Upper lobe of left lung (tissue), 4 donors: ENCODE results near the gene ARNT2.

Experiments
- POLR2A ChIP-seq, 4 donors: fragments of 450-650 bp; IDR thresholded peaks; one replicate each; pipeline ENCODE4 v1.5.1; 2016 to 2017; ENCODE audit warnings: antibody characterized with exemption in 4 of 4, mild to moderate bottlenecking in 2 of 4
- POLR2AphosphoS5 ChIP-seq, 2 donors: sonication (generic); formaldehyde crosslinking; IDR thresholded peaks; one replicate each; pipeline ENCODE4 v1.5.1; 2017; ENCODE audit warnings: antibody characterized with exemption in 2 of 2
- TF ChIP-seq, protein P1 (sequence below), 6 experiments: fragments of 450-650 bp in 4 of 6; fragments of 200-600 bp in 2 of 6; sonication (generic) in 2 of 6; IDR thresholded peaks; one replicate each; pipeline ENCODE4 v1.5.1; 2016 to 2019; ENCODE audit warnings: antibody characterized with exemption in 6 of 6

DNA sequence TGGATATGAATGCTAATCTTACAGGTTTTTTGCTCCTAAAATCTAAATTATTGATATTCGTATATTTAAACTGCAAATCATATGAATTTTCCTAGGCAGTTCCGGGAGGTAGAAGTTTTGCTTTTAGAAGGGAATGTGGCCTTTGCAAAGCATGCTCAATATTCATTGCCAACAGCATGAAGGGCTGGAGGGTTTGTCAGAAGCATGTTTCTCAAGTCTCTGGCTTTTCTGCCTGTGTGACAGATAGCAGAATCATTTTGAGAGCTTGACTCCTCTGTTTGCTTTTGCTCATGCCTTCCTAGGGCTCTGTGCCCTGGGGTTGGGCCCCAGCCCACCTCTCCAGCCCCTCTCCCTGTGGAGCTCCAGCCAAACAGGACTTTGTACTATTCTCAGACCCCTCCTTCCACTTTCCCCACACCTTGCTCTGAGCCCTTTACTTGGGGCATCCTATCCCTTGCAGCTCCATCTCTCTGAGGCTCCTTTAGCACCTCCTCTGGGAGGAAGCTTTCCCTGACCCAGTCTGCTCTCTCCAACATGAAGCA, 91.3 kb downstream of the ARNT2 start:
- TF ChIP-seq, protein P1, sequence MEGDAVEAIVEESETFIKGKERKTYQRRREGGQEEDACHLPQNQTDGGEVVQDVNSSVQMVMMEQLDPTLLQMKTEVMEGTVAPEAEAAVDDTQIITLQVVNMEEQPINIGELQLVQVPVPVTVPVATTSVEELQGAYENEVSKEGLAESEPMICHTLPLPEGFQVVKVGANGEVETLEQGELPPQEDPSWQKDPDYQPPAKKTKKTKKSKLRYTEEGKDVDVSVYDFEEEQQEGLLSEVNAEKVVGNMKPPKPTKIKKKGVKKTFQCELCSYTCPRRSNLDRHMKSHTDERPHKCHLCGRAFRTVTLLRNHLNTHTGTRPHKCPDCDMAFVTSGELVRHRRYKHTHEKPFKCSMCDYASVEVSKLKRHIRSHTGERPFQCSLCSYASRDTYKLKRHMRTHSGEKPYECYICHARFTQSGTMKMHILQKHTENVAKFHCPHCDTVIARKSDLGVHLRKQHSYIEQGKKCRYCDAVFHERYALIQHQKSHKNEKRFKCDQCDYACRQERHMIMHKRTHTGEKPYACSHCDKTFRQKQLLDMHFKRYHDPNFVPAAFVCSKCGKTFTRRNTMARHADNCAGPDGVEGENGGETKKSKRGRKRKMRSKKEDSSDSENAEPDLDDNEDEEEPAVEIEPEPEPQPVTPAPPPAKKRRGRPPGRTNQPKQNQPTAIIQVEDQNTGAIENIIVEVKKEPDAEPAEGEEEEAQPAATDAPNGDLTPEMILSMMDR (IDR thresholded peaks at IDR 0.05) = no peak
- no peak for TF ChIP-seq POLR2A (IDR thresholded peaks at IDR 0.05)
- no peak for TF ChIP-seq POLR2AphosphoS5 (IDR thresholded peaks at IDR 0.05)
